HepG2 (cell line): ENCODE measurements around the gene MVP. TPM values are rescaled to one million over a fixed set of nuclear protein-coding genes. Genes with fewer than 3 reads are reported as not detected.

Experiments used
- ATF1 ChIP-seq: IDR thresholded peaks from 2 replicates; pipeline ENCODE4 v1.6.1; 2016; ENCODE audit warnings: mild to moderate bottlenecking, control low read depth
- MATR3 ChIP-seq: sonication (generic); formaldehyde crosslinking; IDR thresholded peaks from 2 replicates; pipeline ENCODE4 v1.4.0; 2020; ENCODE audit warnings: missing genetic modification reagents
- MXI1 ChIP-seq: IDR thresholded peaks from 3 replicates; pipeline ENCODE4 v1.6.1; 2012; ENCODE audit warnings: low read depth, low read length, inconsistent platforms, borderline replicate concordance
- NFATC3 ChIP-seq: sonication (generic); formaldehyde crosslinking; IDR thresholded peaks from 2 replicates; pipeline ENCODE4 v1.5.1; 2020; ENCODE audit warnings: mild to moderate bottlenecking, missing genetic modification reagents
- NFKB2 ChIP-seq: sonication (generic); formaldehyde crosslinking; IDR thresholded peaks from 2 replicates; pipeline ENCODE4 v1.4.0; 2020; ENCODE audit warnings: missing genetic modification reagents, borderline replicate concordance
- PHF20 ChIP-seq: sonication (generic); formaldehyde crosslinking; IDR thresholded peaks from 2 replicates; pipeline ENCODE4 v1.5.0; 2020; ENCODE audit warnings: mild to moderate bottlenecking, missing genetic modification reagents
- POLR2AphosphoS5 ChIP-seq: IDR thresholded peaks from 2 replicates; pipeline ENCODE4 v1.6.1; 2012; ENCODE audit warnings: low read depth, low read length
- SIN3B ChIP-seq: fragments of 150-350 bp; IDR thresholded peaks from 2 replicates; pipeline ENCODE4 v1.6.1; 2014; ENCODE audit warnings: low read length
- SRY ChIP-seq: sonication (generic); formaldehyde crosslinking; IDR thresholded peaks from 2 replicates; pipeline ENCODE4 v1.8.0; 2022; ENCODE audit warnings: mild to moderate bottlenecking, missing genetic modification reagents
- ZNF124 ChIP-seq: sonication (generic); formaldehyde crosslinking; IDR thresholded peaks from 2 replicates; pipeline ENCODE4 v1.4.0; 2020; ENCODE audit warnings: missing genetic modification reagents
- ZNF20 ChIP-seq: sonication (generic); formaldehyde crosslinking; IDR thresholded peaks from 2 replicates; pipeline ENCODE4 v1.4.0; 2020; ENCODE audit warnings: mild to moderate bottlenecking, moderate library complexity, missing genetic modification reagents
- ZNF205 ChIP-seq: IDR thresholded peaks from 2 replicates; pipeline ENCODE4 v1.6.1; 2018; ENCODE audit warnings: missing biosample characterization, missing genetic modification reagents
- ZNF24 ChIP-seq: fragments of 450-650 bp; IDR thresholded peaks from 2 replicates; pipeline ENCODE4 v1.6.1; 2017; ENCODE audit warnings: antibody characterized with exemption, mild to moderate bottlenecking
- ZNF326 ChIP-seq: sonication (generic); formaldehyde crosslinking; IDR thresholded peaks from 2 replicates; pipeline ENCODE4 v1.4.0; 2020; ENCODE audit warnings: missing genetic modification reagents, borderline replicate concordance
- ZNF510 ChIP-seq: sonication (generic); formaldehyde crosslinking; IDR thresholded peaks from 2 replicates; pipeline ENCODE4 v1.4.0; 2020; ENCODE audit warnings: low read depth, mild to moderate bottlenecking, missing genetic modification reagents
- ZNF883 ChIP-seq: sonication (generic); formaldehyde crosslinking; IDR thresholded peaks from 2 replicates; pipeline ENCODE4 v1.5.1; 2020; ENCODE audit warnings: mild to moderate bottlenecking, missing genetic modification reagents; ENCODE audit errors: not compliant biosample characterization
- ZSCAN29 ChIP-seq: sonication (generic); formaldehyde crosslinking; conservative IDR thresholded peaks from 2 replicates; pipeline ENCODE4 v1.4.0; 2020; ENCODE audit warnings: mild to moderate bottlenecking, missing genetic modification reagents
- polyA plus RNA-seq, 8 experiments: library from polyadenylated mRNA; depleted of rRNA in 3 of 8; stranded (reverse) in 7 of 8; unstranded in 1 of 8; fragments of >200 nt; fragmentation: Illumina TruSeq in 4 of 8; extraction: Trizol in 4 of 8; gene quantifications; 2 replicates each; pipeline versions ENCODE4 v1.2.1 to v1.2.3, GENCODE V29; 2011 to 2016; ENCODE audit warnings: low read depth in 4 of 8, missing spikeins in 1 of 8, mixed read lengths in 1 of 8; ENCODE audit not compliant: insufficient read depth in 1 of 8
- total RNA-seq, 5 experiments: library from RNA; depleted of rRNA; stranded (reverse); fragments of >200 nt; fragmentation: Illumina TruSeq; extraction: Trizol; gene quantifications; 2 replicates each; pipeline ENCODE4 v1.2.3, GENCODE V29; 2016; ENCODE audit warnings: low read depth in 1 of 5
- TF ChIP-seq, protein P1 (sequence below): sonication (generic); formaldehyde crosslinking; IDR thresholded peaks from 2 replicates; pipeline ENCODE4 v1.8.0; 2022; ENCODE audit warnings: mild to moderate bottlenecking, missing genetic modification reagents; ENCODE audit not compliant: insufficient replicate concordance
- TF ChIP-seq, protein P2 (sequence below): sonication (generic); formaldehyde crosslinking; IDR thresholded peaks from 2 replicates; pipeline ENCODE4 v1.4.0; 2020; ENCODE audit warnings: mild to moderate bottlenecking, missing genetic modification reagents
- TF ChIP-seq, protein P3 (sequence below): IDR thresholded peaks from 2 replicates; pipeline ENCODE4 v1.4.0; 2020; ENCODE audit warnings: mild to moderate bottlenecking, missing genetic modification reagents
- TF ChIP-seq, protein P4 (sequence below): sonication (generic); formaldehyde crosslinking; IDR thresholded peaks from 2 replicates; pipeline ENCODE4 v1.4.0; 2020; ENCODE audit warnings: mild to moderate bottlenecking, low read depth, missing genetic modification reagents

Gene MVP
- total and polyA plus RNA-seq, 2 of the 13 experiments (the other 11 are each of a cell fraction or from before 2014, with no cell fraction given), result 22.9 to 43.5 TPM

DNA sequence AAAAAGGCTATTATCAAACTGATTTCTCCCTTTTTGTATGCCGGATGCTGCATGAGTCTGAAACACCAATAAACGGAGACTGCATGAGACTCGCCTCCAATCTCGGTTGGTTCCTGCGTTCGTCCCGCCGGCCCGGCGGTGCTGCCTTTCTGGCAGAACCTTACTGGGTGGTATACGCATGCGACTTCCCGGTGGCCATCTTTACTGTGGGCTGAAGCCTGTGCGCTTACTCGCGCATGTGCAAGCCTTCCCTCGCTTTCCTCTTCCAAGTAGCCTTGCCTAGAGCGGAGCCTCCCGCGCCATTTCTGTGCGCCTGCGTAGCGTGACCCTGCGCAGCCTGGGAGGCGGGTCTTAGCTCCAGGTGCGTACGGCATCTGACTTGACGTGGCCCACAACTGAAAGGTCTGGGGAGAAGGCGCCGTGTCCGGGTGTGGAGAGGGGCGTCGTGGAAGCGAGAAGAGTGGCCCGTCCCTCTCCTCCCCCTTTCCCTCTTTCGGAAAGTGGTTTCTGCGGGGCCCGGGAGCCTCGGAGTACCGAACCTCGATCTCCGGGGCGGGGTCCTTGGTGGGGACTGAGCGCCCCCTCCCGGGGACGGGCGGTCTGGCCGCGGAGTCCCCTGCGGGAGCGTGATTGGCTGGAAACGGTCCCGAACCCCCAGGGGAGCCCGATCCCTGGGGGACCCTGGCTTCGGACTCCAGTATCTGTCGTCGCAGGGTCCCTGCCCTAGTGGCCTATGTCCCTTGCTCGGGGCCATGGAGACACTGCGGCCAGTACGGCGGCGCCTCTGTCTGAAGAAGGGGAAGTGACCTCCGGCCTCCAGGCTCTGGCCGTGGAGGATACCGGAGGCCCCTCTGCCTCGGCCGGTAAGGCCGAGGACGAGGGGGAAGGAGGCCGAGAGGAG lies 4.2 kb upstream of the MVP start, which contains the start of gene PAGR1 (continued):
- TF ChIP-seq, protein P1, sequence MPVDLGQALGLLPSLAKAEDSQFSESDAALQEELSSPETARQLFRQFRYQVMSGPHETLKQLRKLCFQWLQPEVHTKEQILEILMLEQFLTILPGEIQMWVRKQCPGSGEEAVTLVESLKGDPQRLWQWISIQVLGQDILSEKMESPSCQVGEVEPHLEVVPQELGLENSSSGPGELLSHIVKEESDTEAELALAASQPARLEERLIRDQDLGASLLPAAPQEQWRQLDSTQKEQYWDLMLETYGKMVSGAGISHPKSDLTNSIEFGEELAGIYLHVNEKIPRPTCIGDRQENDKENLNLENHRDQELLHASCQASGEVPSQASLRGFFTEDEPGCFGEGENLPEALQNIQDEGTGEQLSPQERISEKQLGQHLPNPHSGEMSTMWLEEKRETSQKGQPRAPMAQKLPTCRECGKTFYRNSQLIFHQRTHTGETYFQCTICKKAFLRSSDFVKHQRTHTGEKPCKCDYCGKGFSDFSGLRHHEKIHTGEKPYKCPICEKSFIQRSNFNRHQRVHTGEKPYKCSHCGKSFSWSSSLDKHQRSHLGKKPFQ (CRISPR knock-in tag), result peak; percentile 77
- TF ChIP-seq ZNF124 (CRISPR knock-in tag), result no peak; the same call in 1 of the 2 replicates
- peak; percentile 20; the same call in 1 of the 2 replicates for TF ChIP-seq NFKB2 (CRISPR knock-in tag)
- peak; percentile 80 for TF ChIP-seq SIN3B
- TF ChIP-seq MATR3, result no peak
- peak; percentile 98 for TF ChIP-seq POLR2AphosphoS5
- TF ChIP-seq, protein P2, sequence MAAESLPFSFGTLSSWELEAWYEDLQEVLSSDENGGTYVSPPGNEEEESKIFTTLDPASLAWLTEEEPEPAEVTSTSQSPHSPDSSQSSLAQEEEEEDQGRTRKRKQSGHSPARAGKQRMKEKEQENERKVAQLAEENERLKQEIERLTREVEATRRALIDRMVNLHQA (CRISPR knock-in tag), result no peak
- TF ChIP-seq ATF1 (CRISPR knock-in tag), result no peak; the same call in 1 of the 2 replicates
- no peak for TF ChIP-seq ZNF24
- TF ChIP-seq ZNF20 (CRISPR knock-in tag), result no peak
- peak; percentile 87; the same call in 1 of the 2 replicates for TF ChIP-seq NFATC3 (CRISPR knock-in tag)
- TF ChIP-seq, protein P3, sequence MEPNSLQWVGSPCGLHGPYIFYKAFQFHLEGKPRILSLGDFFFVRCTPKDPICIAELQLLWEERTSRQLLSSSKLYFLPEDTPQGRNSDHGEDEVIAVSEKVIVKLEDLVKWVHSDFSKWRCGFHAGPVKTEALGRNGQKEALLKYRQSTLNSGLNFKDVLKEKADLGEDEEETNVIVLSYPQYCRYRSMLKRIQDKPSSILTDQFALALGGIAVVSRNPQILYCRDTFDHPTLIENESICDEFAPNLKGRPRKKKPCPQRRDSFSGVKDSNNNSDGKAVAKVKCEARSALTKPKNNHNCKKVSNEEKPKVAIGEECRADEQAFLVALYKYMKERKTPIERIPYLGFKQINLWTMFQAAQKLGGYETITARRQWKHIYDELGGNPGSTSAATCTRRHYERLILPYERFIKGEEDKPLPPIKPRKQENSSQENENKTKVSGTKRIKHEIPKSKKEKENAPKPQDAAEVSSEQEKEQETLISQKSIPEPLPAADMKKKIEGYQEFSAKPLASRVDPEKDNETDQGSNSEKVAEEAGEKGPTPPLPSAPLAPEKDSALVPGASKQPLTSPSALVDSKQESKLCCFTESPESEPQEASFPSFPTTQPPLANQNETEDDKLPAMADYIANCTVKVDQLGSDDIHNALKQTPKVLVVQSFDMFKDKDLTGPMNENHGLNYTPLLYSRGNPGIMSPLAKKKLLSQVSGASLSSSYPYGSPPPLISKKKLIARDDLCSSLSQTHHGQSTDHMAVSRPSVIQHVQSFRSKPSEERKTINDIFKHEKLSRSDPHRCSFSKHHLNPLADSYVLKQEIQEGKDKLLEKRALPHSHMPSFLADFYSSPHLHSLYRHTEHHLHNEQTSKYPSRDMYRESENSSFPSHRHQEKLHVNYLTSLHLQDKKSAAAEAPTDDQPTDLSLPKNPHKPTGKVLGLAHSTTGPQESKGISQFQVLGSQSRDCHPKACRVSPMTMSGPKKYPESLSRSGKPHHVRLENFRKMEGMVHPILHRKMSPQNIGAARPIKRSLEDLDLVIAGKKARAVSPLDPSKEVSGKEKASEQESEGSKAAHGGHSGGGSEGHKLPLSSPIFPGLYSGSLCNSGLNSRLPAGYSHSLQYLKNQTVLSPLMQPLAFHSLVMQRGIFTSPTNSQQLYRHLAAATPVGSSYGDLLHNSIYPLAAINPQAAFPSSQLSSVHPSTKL (CRISPR knock-in tag), result peak; percentile 67
- TF ChIP-seq ZNF883 (CRISPR knock-in tag), result peak; percentile 90
- TF ChIP-seq SRY (CRISPR knock-in tag), result peak; percentile 87
- peak; percentile 83 for TF ChIP-seq PHF20 (CRISPR knock-in tag)
- TF ChIP-seq ZSCAN29 (CRISPR knock-in tag), result no peak
- TF ChIP-seq, protein P4, sequence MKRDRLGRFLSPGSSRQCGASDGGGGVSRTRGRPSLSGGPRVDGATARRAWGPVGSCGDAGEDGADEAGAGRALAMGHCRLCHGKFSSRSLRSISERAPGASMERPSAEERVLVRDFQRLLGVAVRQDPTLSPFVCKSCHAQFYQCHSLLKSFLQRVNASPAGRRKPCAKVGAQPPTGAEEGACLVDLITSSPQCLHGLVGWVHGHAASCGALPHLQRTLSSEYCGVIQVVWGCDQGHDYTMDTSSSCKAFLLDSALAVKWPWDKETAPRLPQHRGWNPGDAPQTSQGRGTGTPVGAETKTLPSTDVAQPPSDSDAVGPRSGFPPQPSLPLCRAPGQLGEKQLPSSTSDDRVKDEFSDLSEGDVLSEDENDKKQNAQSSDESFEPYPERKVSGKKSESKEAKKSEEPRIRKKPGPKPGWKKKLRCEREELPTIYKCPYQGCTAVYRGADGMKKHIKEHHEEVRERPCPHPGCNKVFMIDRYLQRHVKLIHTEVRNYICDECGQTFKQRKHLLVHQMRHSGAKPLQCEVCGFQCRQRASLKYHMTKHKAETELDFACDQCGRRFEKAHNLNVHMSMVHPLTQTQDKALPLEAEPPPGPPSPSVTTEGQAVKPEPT, result peak; percentile 76; the same call in 1 of the 2 replicates
- peak; percentile 89; the same call in 2 of the 3 replicates for TF ChIP-seq MXI1
- peak; percentile 97 for TF ChIP-seq ZNF510
- TF ChIP-seq ZNF205 (CRISPR knock-in tag), result peak; percentile 55; the same call in 1 of the 2 replicates
- no peak for TF ChIP-seq ZNF326 (CRISPR knock-in tag)
